ENCODE measurements around the gene XPNPEP2. TPM values are rescaled to one million over a fixed set of nuclear protein-coding genes. Genes with fewer than 3 reads are reported as not detected.

XPNPEP2 gene
- total RNA-seq, 2 donors from 2014 or later, result 11.9 to 22.6 TPM

DNA sequence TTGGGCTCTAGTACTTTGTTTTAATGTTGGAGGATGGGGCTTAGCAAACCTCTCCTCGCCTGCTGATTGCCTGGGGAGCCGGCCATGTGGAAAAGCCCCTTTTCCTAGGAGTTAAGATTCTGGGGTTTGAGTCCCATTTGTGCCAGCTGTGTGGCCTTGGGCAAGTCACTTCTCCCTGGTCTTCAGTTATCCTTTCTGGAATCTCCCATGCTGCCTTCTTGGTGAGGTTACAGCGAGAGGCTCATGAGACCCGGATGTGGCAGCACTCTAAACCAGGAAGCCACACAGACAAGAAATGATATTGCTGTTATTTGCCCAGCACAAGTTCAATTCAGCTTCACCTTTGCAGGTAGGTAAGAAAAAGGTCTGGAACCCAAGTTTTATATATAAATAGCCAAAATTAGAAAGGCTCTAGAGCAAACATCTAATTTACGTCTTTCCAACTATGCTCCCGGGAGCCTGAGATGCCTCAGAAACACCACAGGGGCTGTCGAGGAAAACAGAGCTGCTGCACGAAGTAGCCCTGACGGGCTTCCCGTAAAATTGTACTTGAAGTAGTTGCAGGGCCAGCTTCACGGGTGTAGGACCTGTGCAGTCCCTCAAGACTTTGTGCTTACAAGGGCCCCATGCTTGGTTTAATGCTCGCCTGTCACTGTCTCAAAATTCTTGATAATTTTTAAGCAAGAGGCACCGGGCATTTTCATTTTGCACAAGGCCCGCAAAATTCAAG is 32.7 kb downstream of the XPNPEP2 start:
- intact Hi-C loops (cut with DNase I, micrococcal nuclease), result no loop called here
- DNase-seq, result no peak
- ATAC-seq, result no peak

DNA sequence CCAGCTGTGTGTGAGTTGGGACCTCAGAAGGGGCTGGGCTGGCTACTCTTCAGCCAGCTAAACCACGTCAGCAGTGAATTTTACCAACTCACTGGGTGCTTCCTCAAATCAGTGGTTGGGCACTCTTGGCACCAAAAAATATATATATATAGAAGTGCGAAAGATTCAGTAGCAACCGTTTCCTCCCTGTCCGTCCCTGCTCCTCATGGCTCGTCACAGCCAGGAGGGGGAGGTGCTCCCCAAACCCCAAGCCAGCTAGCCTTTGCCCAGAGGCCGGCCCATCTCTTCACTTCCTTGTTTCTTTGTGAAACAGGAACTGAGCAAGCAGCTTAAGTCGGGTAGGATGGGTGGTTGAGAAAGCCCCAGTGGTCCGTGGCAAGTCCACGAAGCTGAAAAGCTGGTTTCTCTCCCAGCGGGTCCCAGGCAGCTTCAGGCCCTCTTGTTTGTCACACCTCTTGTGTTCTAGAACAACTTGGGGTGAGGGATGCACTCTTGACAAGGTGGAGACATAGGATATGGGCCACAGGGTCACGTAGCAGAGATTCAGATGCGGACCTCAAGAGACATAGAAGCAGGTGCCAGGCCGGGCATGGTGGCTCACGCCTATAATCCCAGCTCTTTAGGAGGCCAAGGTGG is 34.1 kb downstream of the XPNPEP2 start:
- intact Hi-C loops (cut with DNase I, micrococcal nuclease), result no loop called here
- peak; percentile 80 for ATAC-seq
- DNase-seq, result peak; percentile 77 to 88

DNA sequence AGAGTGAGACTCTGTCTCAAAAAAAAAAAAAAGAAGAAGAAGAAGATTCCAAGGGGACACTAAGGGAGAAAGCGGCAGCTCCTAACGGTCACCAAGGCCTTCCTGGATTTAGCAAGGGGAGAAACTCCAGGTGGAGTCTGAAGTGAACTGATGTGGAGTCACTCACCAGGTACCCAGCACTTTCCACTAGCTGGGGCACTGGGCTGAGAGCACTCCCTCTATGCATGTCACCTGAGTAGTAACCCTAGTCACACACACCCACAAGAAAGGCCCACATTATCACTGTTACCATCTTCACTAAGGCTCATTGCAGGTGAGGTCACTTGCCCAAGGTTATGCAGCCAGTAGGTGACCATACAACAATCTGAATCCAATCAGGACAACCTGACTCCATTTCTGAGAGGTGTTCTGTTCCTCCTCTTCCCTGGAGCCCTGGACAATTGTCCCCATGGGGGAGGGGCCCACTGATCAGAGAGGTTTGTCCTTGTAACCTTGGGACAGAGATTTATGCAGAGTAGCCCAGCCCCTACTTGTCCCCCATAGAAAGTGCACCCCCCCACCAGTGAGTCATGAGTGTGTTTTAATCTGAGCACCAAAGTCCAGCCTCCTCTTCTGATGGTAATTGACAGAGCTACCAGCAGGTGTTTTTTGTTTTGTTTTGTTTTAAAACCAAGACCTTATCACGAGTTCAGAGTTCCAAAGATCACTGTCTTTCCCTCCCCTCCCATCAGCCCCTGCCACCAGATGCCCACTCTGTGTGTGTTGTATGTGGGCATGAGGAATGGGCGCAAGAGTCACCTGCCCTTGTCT is 35.1 kb downstream of the XPNPEP2 start:
- intact Hi-C loops (cut with DNase I, micrococcal nuclease), result no loop called here
- ATAC-seq (peak; percentile 60), DNase-seq (no peak)

DNA sequence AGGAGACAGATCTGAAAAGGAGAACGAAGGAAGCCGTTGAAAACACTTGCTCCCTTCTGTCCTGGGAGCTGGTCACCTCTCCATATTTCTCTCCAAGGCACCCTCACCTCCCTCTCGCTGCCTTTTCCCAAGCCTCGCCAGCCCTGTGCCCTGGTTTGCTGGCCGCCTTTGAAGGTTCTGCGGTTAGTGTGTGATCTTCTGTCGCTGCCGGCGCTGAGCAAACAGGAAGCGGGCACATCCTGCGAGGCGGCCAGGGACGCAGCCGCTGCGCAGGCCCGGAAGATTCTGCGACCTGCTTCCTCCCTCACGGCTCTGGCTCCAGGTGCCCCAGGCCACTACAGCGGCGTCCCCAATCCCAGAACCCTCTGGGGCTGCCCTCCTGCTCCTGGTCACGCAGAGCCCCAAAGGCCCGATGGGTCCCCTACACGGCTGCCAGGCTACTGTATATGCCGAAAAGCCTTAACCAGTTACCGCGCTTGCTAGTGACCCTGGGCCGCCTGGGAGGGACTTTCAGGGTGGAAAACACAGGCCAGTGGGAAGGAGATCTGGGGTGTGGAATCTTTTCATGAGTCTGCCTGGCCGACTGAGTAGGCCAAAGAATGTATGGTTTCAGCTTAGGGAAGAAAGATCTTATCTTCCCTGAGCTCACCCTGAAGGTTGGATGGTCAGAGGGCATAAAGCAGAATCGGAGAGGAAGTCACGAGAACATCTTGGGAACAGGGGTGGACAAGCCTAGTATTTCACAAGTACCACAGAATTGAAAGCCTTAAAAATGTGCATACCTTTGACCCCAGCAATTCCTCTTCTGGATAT is 38.6 kb downstream of the XPNPEP2 start:
- ATAC-seq, result peak; percentile 75
- intact Hi-C loops (cut with DNase I, micrococcal nuclease), result no loop called here
- peak; percentile 69 to 71 for DNase-seq

DNA sequence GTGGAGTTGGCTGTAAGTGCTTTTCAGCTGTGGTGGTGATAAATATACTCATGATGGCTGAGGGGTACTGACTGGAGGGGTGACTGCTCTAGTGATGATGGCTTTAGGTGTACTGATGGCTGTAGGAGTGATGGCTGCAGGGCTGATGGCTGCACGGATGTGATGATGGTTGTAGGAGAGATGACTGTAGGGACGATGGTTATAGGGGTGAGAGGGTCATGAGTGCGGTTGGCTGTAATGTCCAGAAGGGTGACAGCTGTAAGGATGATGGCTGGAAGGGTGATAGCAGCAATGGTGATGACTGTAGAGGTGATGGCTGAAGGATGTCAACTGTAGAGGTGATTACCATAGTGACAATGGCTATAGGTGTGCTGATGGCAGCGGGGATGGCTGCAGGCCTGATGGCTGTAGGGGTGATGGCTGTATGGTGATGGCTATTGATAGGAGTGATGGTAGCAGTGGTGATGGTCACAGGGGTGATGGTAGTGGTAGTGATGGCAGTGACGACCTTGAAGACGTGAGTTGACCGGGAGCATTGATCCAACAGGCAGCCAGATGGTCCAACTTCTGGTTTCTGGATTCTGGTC is 40.4 kb downstream of the XPNPEP2 start:
- DNase-seq (no peak), ATAC-seq (no peak)
- intact Hi-C loops (cut with DNase I, micrococcal nuclease), result no loop called here

DNA sequence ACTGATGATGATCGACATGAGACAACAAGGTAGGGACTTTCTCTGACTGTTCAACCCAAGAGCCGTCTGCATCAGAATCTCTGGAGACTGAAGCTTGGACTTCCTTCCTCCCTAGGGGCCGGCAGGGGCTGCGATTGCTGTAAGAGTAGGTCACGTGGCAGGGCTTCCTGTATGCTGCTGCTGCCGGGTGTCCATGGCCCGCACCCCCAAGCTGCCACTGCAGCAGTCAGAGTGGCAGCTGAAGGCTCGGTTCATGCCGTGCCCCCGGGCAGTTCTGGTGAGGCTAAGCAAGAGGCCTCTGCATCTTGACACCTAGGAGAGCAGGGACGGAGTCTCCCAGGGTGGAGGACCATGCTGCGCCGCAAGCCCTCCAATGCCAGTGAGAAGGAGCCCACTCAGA is 41.0 kb downstream of the XPNPEP2 start, which contains the start of gene SASH3:
SASH3 (plus strand) TSS at position 203 of the 400 bp plus-strand sequence; CDS start at position 352, 149 bp downstream.
- intact Hi-C loops (cut with DNase I, micrococcal nuclease), result no loop called here
- ATAC-seq (no peak), DNase-seq (peak; percentile 58 to 62)

DNA sequence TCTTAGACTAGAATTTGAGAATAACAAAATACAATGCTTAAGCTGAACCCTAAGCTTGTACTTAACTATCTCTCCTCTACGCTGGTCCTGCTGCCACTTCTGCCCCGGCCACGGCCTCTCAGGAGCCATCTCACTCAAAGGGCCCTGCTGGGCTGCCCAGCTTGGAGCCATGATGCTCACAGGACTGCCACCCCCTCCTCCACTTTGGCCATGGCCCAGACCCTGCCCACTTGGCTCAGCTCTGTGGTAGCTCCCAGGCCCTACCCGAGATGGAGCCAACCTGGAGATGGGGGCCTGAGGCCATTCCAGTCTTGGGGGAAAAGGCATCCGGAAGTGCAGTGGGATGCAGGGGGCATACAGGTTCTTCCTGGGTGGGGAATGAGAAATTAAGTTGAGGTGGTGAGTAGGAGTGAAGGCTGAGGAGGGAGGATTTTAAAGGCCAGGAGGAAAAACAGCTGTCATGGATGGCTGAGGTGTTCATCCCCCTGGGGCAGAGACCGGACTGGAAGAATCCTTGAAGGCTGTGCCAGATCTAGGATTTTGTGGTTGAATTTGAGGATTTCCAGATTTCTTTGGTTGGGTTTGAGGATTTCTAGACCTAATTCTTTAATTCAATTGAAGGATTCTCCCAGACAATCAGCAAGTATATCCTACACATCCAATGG is 41.8 kb downstream of the XPNPEP2 start:
- ATAC-seq (no peak), DNase-seq (no peak)
- intact Hi-C loops (cut with DNase I, micrococcal nuclease), result no loop called here

DNA sequence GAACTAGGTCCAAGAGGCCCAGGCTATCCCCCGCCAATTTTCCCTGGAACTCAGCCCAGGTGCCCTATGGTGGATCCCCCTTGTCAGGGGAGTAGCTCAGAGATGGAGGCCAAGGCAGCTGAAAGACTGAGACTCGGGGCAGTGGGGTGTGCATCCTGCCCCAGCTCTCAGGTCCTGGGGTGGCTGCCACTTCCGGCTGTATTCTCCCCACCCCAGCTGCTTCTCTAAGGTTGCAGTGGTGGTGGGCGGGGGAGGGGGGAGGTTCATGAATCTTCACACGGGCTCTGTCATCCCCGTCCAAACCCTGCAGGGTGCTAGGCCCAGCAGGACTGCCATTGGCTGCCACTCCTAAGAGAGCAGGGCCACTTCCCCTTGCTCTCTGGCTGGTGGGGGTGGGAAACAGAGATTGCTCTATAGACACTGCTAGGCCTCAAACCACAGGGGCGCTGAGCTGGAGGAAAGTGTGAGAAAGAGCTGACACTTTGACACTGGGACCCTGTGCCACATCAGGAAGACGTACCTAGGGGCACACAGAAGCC is 42.4 kb downstream of the XPNPEP2 start:
- intact Hi-C loops (cut with DNase I, micrococcal nuclease), result no loop called here
- DNase-seq (peak; percentile 47 to 51), ATAC-seq (peak; percentile 30)

DNA sequence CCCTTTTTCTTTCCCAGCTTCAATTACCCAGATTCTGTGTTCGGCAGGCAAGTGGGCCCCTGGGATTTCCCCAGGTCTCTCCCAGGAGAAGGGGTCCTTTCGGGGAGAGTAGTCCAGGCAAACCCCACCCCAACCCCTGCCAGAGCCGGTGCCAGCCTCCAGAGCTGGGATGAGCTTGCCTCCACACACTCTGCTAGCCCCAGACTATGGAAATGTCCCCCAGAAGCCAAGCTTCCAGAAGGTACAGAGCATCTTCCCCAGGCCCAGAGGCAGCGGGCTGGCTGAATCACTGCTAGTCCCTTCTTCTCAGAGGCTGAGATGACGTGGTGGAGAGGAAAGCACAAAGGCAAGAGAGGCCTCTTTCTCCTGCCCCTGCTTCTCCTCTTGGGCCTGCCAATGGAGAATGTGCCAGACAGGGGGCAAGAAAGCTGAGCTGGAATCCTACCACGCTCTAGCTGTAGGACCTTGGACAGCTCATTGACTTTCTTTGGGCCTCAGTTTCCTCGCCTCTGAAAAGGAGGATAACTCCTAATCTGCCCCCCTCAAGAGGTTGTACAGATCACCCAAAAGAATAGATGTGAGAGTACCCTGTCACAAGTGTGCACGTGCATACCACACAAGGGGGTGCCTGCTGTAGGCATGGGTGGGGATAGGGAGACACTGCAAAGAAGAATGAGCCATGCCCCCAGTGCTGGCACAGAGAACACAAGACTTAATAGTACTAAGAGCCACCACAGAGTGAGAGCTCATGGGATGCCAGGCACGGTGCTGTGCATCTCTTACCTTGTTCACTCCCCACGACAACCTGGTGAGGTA is 43.1 kb downstream of the XPNPEP2 start:
- DNase-seq (no peak), ATAC-seq (no peak)
- intact Hi-C loops (cut with DNase I, micrococcal nuclease), result no loop called here

DNA sequence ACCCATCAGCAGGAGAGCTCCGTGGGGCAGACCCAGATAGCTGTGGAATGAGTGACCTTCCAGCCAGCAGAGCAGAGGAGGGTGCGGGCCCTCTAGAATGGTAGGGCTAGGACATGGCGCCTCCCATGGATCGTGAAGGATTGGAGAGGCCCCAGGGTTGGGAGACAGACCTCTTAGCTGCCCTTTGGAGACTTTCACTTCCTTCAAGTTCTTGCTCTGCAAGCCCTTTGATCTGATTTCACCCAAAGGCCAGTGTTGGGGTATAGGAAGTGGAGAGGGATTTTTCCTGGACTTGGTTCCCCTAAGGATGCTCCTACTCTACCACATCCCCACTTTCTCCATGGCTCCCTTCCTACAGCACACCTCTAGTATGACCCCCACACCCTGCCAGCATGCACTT is 43.9 kb downstream of the XPNPEP2 start:
- intact Hi-C loops (cut with DNase I, micrococcal nuclease), result no loop called here
- no peak for ATAC-seq
- DNase-seq, result no peak

DNA sequence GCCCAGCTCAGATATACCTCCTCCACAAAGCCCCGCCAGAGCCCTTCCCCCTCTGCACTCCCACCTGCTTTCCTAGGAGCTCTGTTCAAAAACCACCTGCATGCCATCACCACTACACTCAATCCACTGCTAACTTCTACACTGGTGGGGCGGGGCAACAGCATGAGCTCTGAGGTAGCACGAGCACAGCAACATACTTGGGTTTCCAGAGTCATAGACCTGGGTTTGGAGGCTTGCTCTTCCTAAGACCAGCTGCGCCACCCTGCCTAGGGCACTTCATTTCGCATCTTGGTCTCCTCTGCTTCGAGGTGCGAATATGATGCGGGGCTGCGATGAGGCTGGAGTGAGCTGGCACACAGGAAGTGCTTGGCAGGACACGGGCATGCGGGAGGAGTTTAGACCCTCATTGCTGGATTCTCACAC is 44.5 kb downstream of the XPNPEP2 start:
- peak in 1 of 2 donors; percentile 15 for DNase-seq
- intact Hi-C loops (cut with DNase I, micrococcal nuclease), result no loop called here
- no peak for ATAC-seq

DNA sequence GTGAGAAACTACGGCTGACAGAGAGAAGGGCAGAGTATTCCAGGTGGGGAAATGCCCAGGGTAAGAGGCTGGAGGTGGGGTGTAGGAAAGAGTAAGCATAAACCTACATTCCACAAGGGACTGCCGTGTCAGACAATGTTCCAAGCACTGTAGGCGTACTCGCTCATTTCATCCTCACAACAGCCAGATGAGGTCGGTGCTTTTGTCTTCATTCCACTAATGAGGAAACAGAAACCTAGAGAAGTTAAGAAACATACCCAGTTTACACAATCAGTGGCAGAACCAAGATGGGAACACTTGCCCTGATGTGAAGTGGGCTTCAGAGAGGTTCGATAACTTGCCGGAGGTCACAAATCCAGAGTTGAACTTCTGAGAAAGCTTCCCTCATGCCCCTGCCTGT is 45.6 kb downstream of the XPNPEP2 start:
- DNase-seq (no peak), ATAC-seq (no peak)

DNA sequence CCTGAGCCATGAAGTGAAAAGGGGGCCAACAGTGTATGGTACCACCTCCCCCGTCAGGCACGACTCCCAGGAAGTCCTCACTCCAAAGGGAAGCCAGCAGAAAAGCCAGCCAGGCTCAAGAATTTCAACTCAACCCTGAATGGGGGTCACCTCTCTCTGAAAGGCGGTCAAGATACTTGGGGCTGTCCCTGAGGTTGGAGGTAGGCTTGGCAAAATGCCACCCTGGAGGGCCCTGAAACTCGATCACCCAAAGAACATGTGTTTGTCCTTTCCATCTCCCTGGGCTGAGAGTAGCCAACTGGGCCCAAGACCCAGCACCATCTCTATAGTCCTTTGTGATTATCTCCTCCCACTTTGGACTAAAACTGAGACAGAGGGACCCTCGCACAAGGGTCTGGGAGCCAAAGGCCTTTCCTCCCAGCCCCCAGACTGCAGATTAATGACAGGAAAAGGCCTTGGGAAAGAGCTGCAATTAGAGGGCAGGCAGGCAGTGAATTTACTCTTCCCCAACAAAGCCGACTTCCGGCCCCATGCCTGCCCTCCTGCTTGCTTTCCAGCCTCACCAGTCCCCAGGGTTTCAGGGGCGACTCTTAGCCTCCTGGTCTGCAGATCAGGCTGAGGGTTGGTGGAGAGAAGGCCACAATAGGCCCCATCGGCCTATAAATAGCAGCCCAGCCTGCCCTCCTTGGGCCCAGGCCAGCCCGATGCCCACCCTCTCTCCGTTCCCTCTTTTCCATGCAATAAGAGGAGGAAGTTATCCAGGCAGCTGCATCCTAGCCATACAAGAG is 46.6 kb downstream of the XPNPEP2 start:
- ATAC-seq (no peak), DNase-seq (peak in 1 of 2 donors; percentile 13)
- intact Hi-C loops (cut with DNase I, micrococcal nuclease), result no loop called here

More for the DNA sequence above, 45.6 kb downstream of the XPNPEP2 start:
- intact Hi-C loops (cut with DNase I, micrococcal nuclease), result no loop called here

DNA sequence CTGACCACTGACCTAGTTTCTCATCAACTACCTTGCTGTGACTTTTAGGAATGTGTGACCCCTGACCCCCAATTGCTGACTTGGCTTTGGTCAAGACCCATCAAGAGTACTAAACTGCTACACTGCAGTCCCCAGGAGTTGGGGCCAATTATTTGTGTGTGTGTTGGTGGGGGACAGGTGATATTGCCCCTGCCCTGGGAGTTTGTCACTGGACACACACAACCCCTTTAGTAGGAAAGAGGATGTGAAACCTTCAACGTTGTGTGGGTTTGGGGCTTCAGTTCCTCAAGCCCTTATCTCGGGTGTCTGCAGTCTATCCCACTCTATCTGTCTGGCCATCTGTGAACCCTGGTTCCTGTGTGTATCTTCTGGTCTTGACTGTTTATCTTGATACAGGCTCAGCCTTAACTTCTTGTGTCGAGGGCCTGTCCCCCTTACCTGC is 47.5 kb downstream of the XPNPEP2 start:
- intact Hi-C loops (cut with DNase I, micrococcal nuclease), result no loop called here
- peak in 1 of 2 donors; percentile 21 for DNase-seq
- no peak for ATAC-seq

DNA sequence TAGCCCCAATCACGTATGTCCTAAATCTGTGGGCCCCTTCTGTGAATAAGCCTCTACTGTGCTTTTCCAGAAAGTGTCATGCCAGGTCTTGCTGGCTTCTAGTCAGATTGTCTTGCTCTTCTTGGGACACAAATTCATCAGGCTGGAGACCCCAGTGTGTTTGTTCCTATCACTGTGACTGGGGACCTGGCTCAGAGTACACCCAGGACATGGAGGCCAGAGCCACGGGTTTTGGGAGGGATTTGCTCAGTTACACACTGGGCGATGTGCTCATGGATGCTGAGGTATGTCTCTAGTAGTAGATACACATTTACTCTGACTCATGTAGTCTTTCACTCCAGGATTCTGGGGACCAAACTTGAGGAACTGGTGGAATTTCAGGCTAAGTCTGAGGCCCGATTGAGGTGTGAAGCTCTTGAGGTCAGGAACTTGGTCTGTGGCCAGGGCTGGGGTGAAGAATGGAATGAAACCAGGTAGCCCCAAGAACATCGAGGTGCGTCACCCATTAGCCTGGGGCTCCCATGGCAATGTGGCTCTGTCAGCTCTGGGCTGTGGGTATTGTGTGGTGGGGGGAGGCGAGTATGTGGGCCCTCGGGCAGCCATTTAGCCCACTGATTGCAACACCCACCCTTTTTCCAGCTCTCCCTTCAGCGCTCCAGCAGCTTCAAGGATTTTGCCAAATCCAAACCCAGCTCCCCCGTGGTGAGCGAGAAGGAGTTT is 48.7 kb downstream of the XPNPEP2 start:
- intact Hi-C loops (cut with DNase I, micrococcal nuclease), result no loop called here
- peak in 1 of 2 donors; percentile 17 for DNase-seq
- no peak for ATAC-seq

Measured in left colon (tissue), 2 donors.